PC-9 (cell line): ENCODE results near the gene ATP5MK. TPM values are rescaled to one million over a fixed set of nuclear protein-coding genes. Genes with fewer than 3 reads are reported as not detected.

Experiments
- BruUV-seq: library from RNA; stranded (reverse); fragments of 400-500 nt; replicated peaks from 2 replicates; lab custom pipeline; 2021; lab: Mats Ljungman, UMichigan
- CTCF ChIA-PET: fragments of 300-600 bp; sonication (Branson Sonifier 250); formaldehyde crosslinking; loops from one replicate; lab custom pipeline; 2022; ENCODE audit warnings: antibody characterized with exemption; lab: Charles Lee
- POLR2A ChIA-PET: fragments of 300-600 bp; sonication (Branson Sonifier 250); formaldehyde crosslinking; loops from one replicate; lab custom pipeline; 2022; ENCODE audit warnings: antibody characterized with exemption; ENCODE audit not compliant: unreplicated experiment; lab: Charles Lee
- DNase-seq, 2 experiments: peaks; one replicate each; pipeline versions ENCODE4 v3.0.0 to v3.0.0-alpha.2; 2015 to 2022; ENCODE audit warnings: mixed read lengths in 1 of 2
- H2AFZ ChIP-seq: fragments of 200-600 bp; sonication (generic); 2 replicates; pipeline ENCODE4 v1.8.1; 2017; ENCODE audit warnings: antibody characterized with exemption
- H3F3A ChIP-seq: fragments of 200-600 bp; sonication (generic); 2 replicates; pipeline ENCODE4 v1.8.1; 2017; ENCODE audit warnings: antibody characterized with exemption, mild to moderate bottlenecking, low read depth; ENCODE audit not compliant: insufficient read depth
- H3K27ac ChIP-seq: fragments of 200-600 bp; sonication (generic); 2 replicates; pipeline ENCODE4 v1.6.1; 2016; ENCODE audit warnings: mixed run types
- H3K27me3 ChIP-seq: fragments of 200-600 bp; sonication (generic); 2 replicates; pipeline ENCODE4 v1.6.1; 2016; ENCODE audit warnings: low read depth, mixed run types; ENCODE audit not compliant: insufficient read depth
- H3K36me3 ChIP-seq: fragments of 200-600 bp; sonication (generic); 2 replicates; pipeline ENCODE4 v1.6.1; 2016; ENCODE audit warnings: low read depth, mixed run types
- H3K4me1 ChIP-seq: fragments of 200-600 bp; sonication (generic); replicated peaks from 2 replicates; pipeline ENCODE4 v1.6.1; 2016; ENCODE audit warnings: mixed run types; ENCODE audit not compliant: insufficient read depth
- H3K4me2 ChIP-seq: fragments of 200-600 bp; sonication (generic); 2 replicates; pipeline ENCODE4 v1.6.1; 2017; ENCODE audit warnings: mixed run types
- H3K4me3 ChIP-seq: fragments of 200-600 bp; sonication (generic); 2 replicates; pipeline ENCODE4 v1.6.1; 2016; ENCODE audit warnings: mixed run types
- H3K79me2 ChIP-seq: fragments of 200-600 bp; sonication (generic); 2 replicates; pipeline ENCODE4 v1.6.1; 2017; ENCODE audit warnings: low read depth, mixed run types
- H3K9me2 ChIP-seq: fragments of 200-600 bp; sonication (generic); 2 replicates; pipeline ENCODE4 v1.8.1; 2017; ENCODE audit warnings: mild to moderate bottlenecking; ENCODE audit not compliant: insufficient read depth
- H3K9me3 ChIP-seq: fragments of 200-600 bp; sonication (generic); 2 replicates; pipeline ENCODE4 v1.8.1; 2016; ENCODE audit warnings: low read depth; ENCODE audit not compliant: insufficient read depth
- H4K20me1 ChIP-seq: fragments of 200-600 bp; sonication (generic); 2 replicates; pipeline ENCODE4 v1.8.1; 2017; ENCODE audit not compliant: insufficient read depth
- CTCF ChIP-seq: fragments of 200-600 bp; sonication (generic); conservative IDR thresholded peaks from 2 replicates; pipeline ENCODE4 v1.6.1; 2017; ENCODE audit warnings: mixed run types, antibody characterized with exemption, mild to moderate bottlenecking, moderate library complexity
- EZH2 ChIP-seq: fragments of 200-600 bp; sonication (generic); IDR thresholded peaks from 2 replicates; pipeline ENCODE4 v1.8.0; 2017; ENCODE audit warnings: antibody characterized with exemption, low read depth
- intact Hi-C: fragments of 100-400 bp; cut with micrococcal nuclease; formaldehyde crosslinking; loops from one replicate; pipeline ENCODE4 v1.10.0; 2022; ENCODE audit not compliant: unreplicated experiment
- total RNA-seq: library from RNA; stranded (reverse); gene quantifications from 2 replicates; pipeline ENCODE4 v1.2.3, GENCODE V29; 2021

ATP5MK gene
- total RNA-seq, 1 experiment from 2014 or later = 230 TPM

GRCh38 chr10:103396789-103397087, 463 bp upstream of the ATP5MK start:
- TF ChIP-seq CTCF (no peak), EZH2 (no peak)
- POLR2A ChIA-PET = no interaction called here
- peaks cover 59% of the 10 kb centered on the region for H3K79me2 ChIP-seq
- peaks cover 7% of the 10 kb centered on the region; the same call in 1 of the 2 replicates for H3K36me3 ChIP-seq
- H2AFZ ChIP-seq = peak overlapping the region; percentile 89
- BruUV-seq = TSS peak; percentile 55
- peaks cover 30% of the 10 kb centered on the region for H3K4me1 ChIP-seq
- peak overlapping the region; percentile 77 for H3K4me3 ChIP-seq
- no peaks in the 10 kb centered on the region for H3K9me3 ChIP-seq
- CTCF ChIA-PET = no interaction called here
- DNase-seq = no peak
- intact Hi-C loops = loop anchor here (5.0 kb wide), 1 partner anchor 479 kb away; the partner anchor contains the start of gene CNNM2
- H3K27ac ChIP-seq = no peak overlapping the region
- H3K9me2 ChIP-seq = no peaks in the 10 kb centered on the region
- H3K27me3 ChIP-seq = no peaks in the 10 kb centered on the region
- H3K4me2 ChIP-seq = peak overlapping the region; percentile 92
- H3F3A ChIP-seq = peaks cover 13% of the 10 kb centered on the region; the same call in 1 of the 2 replicates
- H4K20me1 ChIP-seq = peaks cover 3% of the 10 kb centered on the region; the same call in 1 of the 2 replicates

GRCh38 chr10:103395754-103396066, 565 bp downstream of the ATP5MK start:
- H3K4me3 ChIP-seq = peak overlapping the region; percentile 77
- H3K36me3 ChIP-seq = peaks cover 7% of the 10 kb centered on the region; the same call in 1 of the 2 replicates
- ChIA-PET POLR2A (interaction anchor here (0.6 kb wide), 2 partner anchors 631 to 686 kb away, joined by 3 to 18 read pairs; no protein-coding TSS in a partner anchor), CTCF (no interaction called here)
- H3K27me3 ChIP-seq = no peaks in the 10 kb centered on the region
- H3K9me3 ChIP-seq = no peaks in the 10 kb centered on the region
- peaks cover 3% of the 10 kb centered on the region; the same call in 1 of the 2 replicates for H4K20me1 ChIP-seq
- no TSS peak for BruUV-seq
- H2AFZ ChIP-seq = peak overlapping the region; percentile 85
- H3K79me2 ChIP-seq = peaks cover 59% of the 10 kb centered on the region
- no peaks in the 10 kb centered on the region for H3K9me2 ChIP-seq
- TF ChIP-seq CTCF = no peak
- no peak for TF ChIP-seq EZH2
- H3K27ac ChIP-seq = peak overlapping the region; percentile 45
- peaks cover 30% of the 10 kb centered on the region for H3K4me1 ChIP-seq
- H3K4me2 ChIP-seq = peak overlapping the region; percentile 87
- DNase-seq = no peak
- intact Hi-C loops = loop anchor here (5.0 kb wide), 1 partner anchor 478 kb away; the partner anchor contains the start of gene CNNM2
- H3F3A ChIP-seq = peaks cover 13% of the 10 kb centered on the region; the same call in 1 of the 2 replicates

- Histone ChIP-seq H3K36me3 (peaks cover 7% of the 10 kb centered on the region; the same call in 1 of the 2 replicates), H4K20me1 (peaks cover 3% of the 10 kb centered on the region; the same call in 1 of the 2 replicates), H3K79me2 (peaks cover 59% of the 10 kb centered on the region), H3K27ac (no peak overlapping the region), H3K9me3 (no peaks in the 10 kb centered on the region), H3K4me1 (peaks cover 30% of the 10 kb centered on the region), H3K4me2 (peak overlapping the region; percentile 87; the same call in 1 of the 2 replicates), H3K27me3 (no peaks in the 10 kb centered on the region), H3K4me3 (no peak overlapping the region), H3F3A (peaks cover 13% of the 10 kb centered on the region; the same call in 1 of the 2 replicates), H3K9me2 (no peaks in the 10 kb centered on the region), H2AFZ (no peak overlapping the region)
- no TSS peak for BruUV-seq
- TF ChIP-seq EZH2 (no peak), CTCF (no peak)
- intact Hi-C loops = no loop called here
- ChIA-PET POLR2A (no interaction called here), CTCF (no interaction called here)
- no peak for DNase-seq
These were observed 2.1 kb downstream of the ATP5MK start for GRCh38 chr10:103394180-103394579.
